Measurements from ENCODE around the gene IFT122.

The IFT122 gene

DNA sequence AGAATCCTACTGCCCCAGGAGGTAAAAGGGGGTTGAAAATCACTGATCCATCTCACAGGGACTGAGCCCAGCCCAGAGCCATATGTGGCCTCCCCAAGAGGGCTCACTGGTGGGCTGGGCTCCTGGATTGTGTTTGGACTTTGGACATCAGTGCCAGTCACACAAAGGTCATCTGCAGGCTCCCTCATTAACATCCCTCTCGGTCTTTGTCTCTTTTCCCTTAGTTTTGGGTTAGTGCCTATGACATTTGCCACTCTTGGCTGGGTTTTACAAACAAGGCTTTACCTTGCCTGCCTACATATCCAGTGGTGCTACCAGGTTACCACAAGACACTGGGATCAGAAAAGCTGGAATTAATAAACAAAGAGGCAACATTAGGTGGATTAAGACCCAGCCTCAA, 27.9 kb downstream of the IFT122 start:
- TF ChIP-seq SPI1 (IDR thresholded peaks at IDR 0.05; ENCODE audit: borderline replicate concordance, low read depth), result no peak
- TF ChIP-seq REST (IDR thresholded peaks at IDR 0.05; ENCODE audit: insufficient replicate concordance, low read depth), result no peak
- TF ChIP-seq POLR2AphosphoS5 (IDR thresholded peaks at IDR 0.05; ENCODE audit: low read depth), result no peak
- TF ChIP-seq GABPA (IDR thresholded peaks at IDR 0.05; ENCODE audit: low read depth), result no peak
- no peak for TF ChIP-seq CTCF (IDR thresholded peaks at IDR 0.05; ENCODE audit: insufficient read depth, low read length)
- Histone ChIP-seq H3K27ac (replicated peaks) (no peak overlapping the region), H3K27me3 (ENCODE audit: insufficient read depth, poor library complexity, severe bottlenecking) (no peaks in the 10 kb centered on the region), H3K4me3 (replicated peaks; ENCODE audit: insufficient read depth, low read length) (no peak overlapping the region)
- DNase-seq (ENCODE audit: low read depth in 1 of 2, low spot score in 1 of 2), result no peak

- no peak for DNase-seq (ENCODE audit: low read depth in 1 of 2, low spot score in 1 of 2)
- no peaks in the 10 kb centered on the region for H3K27me3 ChIP-seq (ENCODE audit: insufficient read depth, poor library complexity, severe bottlenecking)
These were observed 29.0 kb downstream of the IFT122 start for GRCh38 chr3:129469026-129469425.

GRCh38 chr3:129470861-129471260, 30.8 kb downstream of the IFT122 start:
- H3K4me3 ChIP-seq (replicated peaks; ENCODE audit: insufficient read depth, low read length), result no peak overlapping the region
- H3K27ac ChIP-seq (replicated peaks), result no peak overlapping the region
- TF ChIP-seq GABPA (IDR thresholded peaks at IDR 0.05; ENCODE audit: low read depth) (no peak), POLR2AphosphoS5 (IDR thresholded peaks at IDR 0.05; ENCODE audit: low read depth) (no peak), REST (IDR thresholded peaks at IDR 0.05; ENCODE audit: insufficient replicate concordance, low read depth) (no peak)
- DNase-seq (ENCODE audit: low read depth in 1 of 2, low spot score in 1 of 2), result no peak
- H3K27me3 ChIP-seq (ENCODE audit: insufficient read depth, poor library complexity, severe bottlenecking), result no peaks in the 10 kb centered on the region

More at GRCh38 chr3:129469026-129469425, 29.0 kb downstream of the IFT122 start:
- H3K27ac ChIP-seq (replicated peaks), result no peak overlapping the region
- no peak for TF ChIP-seq REST (IDR thresholded peaks at IDR 0.05; ENCODE audit: insufficient replicate concordance, low read depth)
- TF ChIP-seq SPI1 (IDR thresholded peaks at IDR 0.05; ENCODE audit: borderline replicate concordance, low read depth), result no peak
- TF ChIP-seq GABPA (IDR thresholded peaks at IDR 0.05; ENCODE audit: low read depth), result no peak
- no peak for TF ChIP-seq CTCF (IDR thresholded peaks at IDR 0.05; ENCODE audit: insufficient read depth, low read length)
- no peak for TF ChIP-seq POLR2AphosphoS5 (IDR thresholded peaks at IDR 0.05; ENCODE audit: low read depth)
- H3K4me3 ChIP-seq (replicated peaks; ENCODE audit: insufficient read depth, low read length), result no peak overlapping the region
